Measurements from ENCODE around the gene ABCA7. TPM values are rescaled to one million over a fixed set of nuclear protein-coding genes. Genes with fewer than 3 reads are reported as not detected.

Gene ABCA7
- total and polyA plus RNA-seq, 2 of the 13 experiments (the other 11 are each of a cell fraction or from before 2014, with no cell fraction given) = 4.4 to 32.4 TPM

DNA sequence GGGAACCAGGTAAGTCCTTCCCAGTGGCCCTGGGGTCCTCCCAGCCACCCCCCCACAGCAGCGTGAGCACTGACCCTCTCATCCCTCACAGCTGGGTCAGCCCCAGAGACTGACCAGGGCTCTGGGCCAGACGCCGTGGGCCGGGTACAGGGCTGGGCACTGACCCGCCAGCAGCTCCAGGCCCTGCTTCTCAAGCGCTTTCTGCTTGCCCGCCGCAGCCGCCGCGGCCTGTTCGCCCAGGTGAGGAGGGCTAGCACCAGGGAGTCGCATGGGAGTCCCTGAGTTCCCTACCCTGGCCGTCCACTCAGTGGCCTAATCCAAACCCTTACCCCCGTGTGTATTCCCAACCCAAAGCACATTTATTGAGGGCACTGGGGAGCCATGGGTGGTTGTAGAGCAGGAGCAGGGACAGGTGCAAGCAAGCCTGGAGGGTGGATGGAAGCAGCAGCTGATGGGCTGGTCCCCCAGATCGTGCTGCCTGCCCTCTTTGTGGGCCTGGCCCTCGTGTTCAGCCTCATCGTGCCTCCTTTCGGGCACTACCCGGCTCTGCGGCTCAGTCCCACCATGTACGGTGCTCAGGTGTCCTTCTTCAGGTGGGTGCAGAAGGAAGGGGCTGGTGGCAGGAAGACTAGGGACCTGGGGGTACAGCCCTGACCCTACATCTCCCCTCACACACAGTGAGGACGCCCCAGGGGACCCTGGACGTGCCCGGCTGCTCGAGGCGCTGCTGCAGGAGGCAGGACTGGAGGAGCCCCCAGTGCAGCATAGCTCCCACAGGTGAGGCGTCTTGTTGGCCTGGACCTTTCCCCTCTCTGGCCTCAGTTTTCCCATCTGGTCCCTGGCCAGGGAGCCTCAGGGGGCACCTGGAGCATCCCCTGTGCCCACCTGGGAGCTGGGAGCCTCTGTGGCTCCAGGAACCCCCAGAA is 14.5 kb downstream of the ABCA7 start:
- Histone ChIP-seq H3K4me1 (ENCODE audit: insufficient read depth, low read length) (peaks cover 24% of the 10 kb centered on the region), H3K36me3 (replicated peaks in 1 of 2; ENCODE audit: control insufficient read depth in 1 of 2, insufficient read depth in 2 of 2, low read length in 2 of 2) (peaks cover 12 to 37% of the 10 kb centered on the region in 2 experiments; a peak in 4 of 5 replicates), H3K9me3 (ENCODE audit: low read length) (no peaks in the 10 kb centered on the region), H3K9ac (ENCODE audit: insufficient read depth, low read depth, low read length) (no peak overlapping the region), H3K27ac (ENCODE audit: extremely low read length, insufficient read depth, low read length) (no peak overlapping the region), H3K27me3 (ENCODE audit: control insufficient read depth in 1 of 2, insufficient read depth in 2 of 2, low read length in 2 of 2) (no peaks in the 10 kb centered on the region; a peak in 1 of 5 replicates), H3K4me3 (replicated peaks in 1 of 3; ENCODE audit: insufficient read depth in 1 of 3, low read depth in 2 of 3, low read length in 3 of 3) (no peak overlapping the region), H4K20me1 (ENCODE audit: insufficient read depth, low read length) (no peaks in the 10 kb centered on the region), H3K79me2 (ENCODE audit: insufficient read depth, low read length) (no peaks in the 10 kb centered on the region), H2AFZ (ENCODE audit: low read length) (no peak overlapping the region), H3K4me2 (ENCODE audit: low read depth, low read length) (no peak overlapping the region)
- POLR2A ChIA-PET = interaction anchor here (0.9 kb wide), 1 partner anchor 50 kb away, joined by 3 read pairs; the partner anchor contains the start of gene GPX4
- in situ Hi-C loops (cut with HindIII; ENCODE audit: extremely low pct_ligation_motif_present, low pct_unique_long_range_greater_than_20kb) (no loop called here), intact Hi-C loops (cut with micrococcal nuclease; ENCODE audit: unreplicated experiment) (loop anchor here (10.0 kb wide), 1 partner anchor 50 kb away; the partner anchor contains the start of gene GPX4)
- TF ChIP-seq ZMYM3 (CRISPR knock-in tag; IDR thresholded peaks at IDR 0.05) (peak; percentile 81), NAIF1 (CRISPR knock-in tag; IDR thresholded peaks at IDR 0.05; ENCODE audit: borderline replicate concordance) (no peak), ZNF713 (CRISPR knock-in tag; IDR thresholded peaks at IDR 0.05) (no peak), MEIS1 (CRISPR knock-in tag; IDR thresholded peaks at IDR 0.05; ENCODE audit: borderline replicate concordance) (no peak), GATAD2A (CRISPR knock-in tag; IDR thresholded peaks at IDR 0.05) (no peak), MIXL1 (CRISPR knock-in tag; IDR thresholded peaks at IDR 0.05) (no peak), RELA (CRISPR knock-in tag; IDR thresholded peaks at IDR 0.05) (no peak), RBFOX2 (IDR thresholded peaks at IDR 0.05; ENCODE audit: low read depth, low read length) (peak; percentile 25; the same call in 1 of the 2 replicates), ZFP36 (IDR thresholded peaks at IDR 0.05; ENCODE audit: borderline replicate concordance, low read depth, low read length, partially characterized antibody) (peak; percentile 75), NR2F1 (CRISPR knock-in tag; IDR thresholded peaks at IDR 0.05) (no peak), MBD4 (IDR thresholded peaks at IDR 0.05; ENCODE audit: borderline replicate concordance, low read length) (no peak)
- TF ChIP-seq, protein P1, sequence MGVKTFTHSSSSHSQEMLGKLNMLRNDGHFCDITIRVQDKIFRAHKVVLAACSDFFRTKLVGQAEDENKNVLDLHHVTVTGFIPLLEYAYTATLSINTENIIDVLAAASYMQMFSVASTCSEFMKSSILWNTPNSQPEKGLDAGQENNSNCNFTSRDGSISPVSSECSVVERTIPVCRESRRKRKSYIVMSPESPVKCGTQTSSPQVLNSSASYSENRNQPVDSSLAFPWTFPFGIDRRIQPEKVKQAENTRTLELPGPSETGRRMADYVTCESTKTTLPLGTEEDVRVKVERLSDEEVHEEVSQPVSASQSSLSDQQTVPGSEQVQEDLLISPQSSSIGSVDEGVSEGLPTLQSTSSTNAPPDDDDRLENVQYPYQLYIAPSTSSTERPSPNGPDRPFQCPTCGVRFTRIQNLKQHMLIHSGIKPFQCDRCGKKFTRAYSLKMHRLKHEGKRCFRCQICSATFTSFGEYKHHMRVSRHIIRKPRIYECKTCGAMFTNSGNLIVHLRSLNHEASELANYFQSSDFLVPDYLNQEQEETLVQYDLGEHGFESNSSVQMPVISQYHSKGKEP (CRISPR knock-in tag; IDR thresholded peaks at IDR 0.05) = no peak
- BruUV-seq (replicated peaks) = no TSS peak
- DNase-seq (ENCODE audit: low spot score) (no peak), ATAC-seq (no peak), FAIRE-seq (no peak)
- CTCF ChIA-PET (ENCODE audit: low intra/inter-chr PET ratio, low total read pairs) = no interaction called here
- 93% methylated on average over 17 of the region's 28 CpGs for WGBS (ENCODE audit: low lambda C conversion rate)

Measured in HepG2 (cell line).